Type B pancreatic cell (in vitro differentiated cells): ENCODE measurements around the gene BICDL2. TPM values are rescaled to one million over a fixed set of nuclear protein-coding genes. Genes with fewer than 3 reads are reported as not detected.

Source experiments
- DNase-seq: peaks from one replicate; pipeline ENCODE4 v3.0.0; 2021; ENCODE audit warnings: mixed read lengths; ENCODE audit not compliant: unreplicated experiment; ENCODE audit errors: extremely low spot score
- H3K27ac Mint-ChIP-seq: 2 replicates; pipeline ENCODE4 v1.8.0; 2021; ENCODE audit warnings: mild to moderate bottlenecking, mixed read lengths
- H3K27me3 Mint-ChIP-seq: 2 replicates; pipeline ENCODE4 v1.8.0; 2021; ENCODE audit warnings: mixed read lengths
- H3K36me3 Mint-ChIP-seq: 2 replicates; pipeline ENCODE4 v1.8.0; 2021; ENCODE audit warnings: mixed read lengths
- H3K4me1 Mint-ChIP-seq: one replicate; pipeline ENCODE4 v1.8.0; 2021; ENCODE audit warnings: mixed read lengths; ENCODE audit not compliant: unreplicated experiment
- H3K4me3 Mint-ChIP-seq: 2 replicates; pipeline ENCODE4 v1.8.0; 2021; ENCODE audit warnings: mild to moderate bottlenecking, mixed read lengths
- H3K9me3 Mint-ChIP-seq: 2 replicates; pipeline ENCODE4 v1.8.0; 2021; ENCODE audit warnings: mixed read lengths
- CTCF ChIP-seq: fragments of 200-600 bp; sonication (generic); conservative IDR thresholded peaks from 2 replicates; pipeline ENCODE4 v1.5.0; 2021; ENCODE audit warnings: antibody characterized with exemption, mild to moderate bottlenecking
- total RNA-seq: library from RNA; stranded (reverse); gene quantifications from 2 replicates; pipeline ENCODE4 v1.2.1, GENCODE V29; 2021; ENCODE audit warnings: low replicate concordance

The BICDL2 gene
- total RNA-seq, 1 donor from 2014 or later = 15.2 TPM

GRCh38 chr16:3027489-3027795 lies 9.3 kb downstream of the BICDL2 start:
- Mint-ChIP-seq H3K36me3 (peaks cover 9% of the 10 kb centered on the region), H3K4me3 (no peak overlapping the region), H3K27me3 (peaks cover 15% of the 10 kb centered on the region), H3K4me1 (peaks cover 27% of the 10 kb centered on the region), H3K9me3 (no peaks in the 10 kb centered on the region), H3K27ac (peak overlapping the region; percentile 21)
- no peak for TF ChIP-seq CTCF
- no peak for DNase-seq

- no peak for DNase-seq
- Mint-ChIP-seq H3K9me3 (no peaks in the 10 kb centered on the region), H3K27ac (peak overlapping the region; percentile 8), H3K36me3 (peaks cover 9% of the 10 kb centered on the region), H3K4me1 (peaks cover 30% of the 10 kb centered on the region), H3K27me3 (peaks cover 12% of the 10 kb centered on the region), H3K4me3 (no peak overlapping the region)
- no peak for TF ChIP-seq CTCF
Measured at GRCh38 chr16:3026609-3027488, 9.9 kb downstream of the BICDL2 start.

- no peak for TF ChIP-seq CTCF
- peak overlapping the region; percentile 8 for H3K27ac Mint-ChIP-seq
- H3K27me3 Mint-ChIP-seq = peaks cover 9% of the 10 kb centered on the region
- H3K4me3 Mint-ChIP-seq = peak overlapping the region; percentile 20
- peaks cover 37% of the 10 kb centered on the region for H3K4me1 Mint-ChIP-seq
- no peak for DNase-seq
- no peaks in the 10 kb centered on the region for H3K9me3 Mint-ChIP-seq
- peaks cover 9% of the 10 kb centered on the region for H3K36me3 Mint-ChIP-seq
Measured at GRCh38 chr16:3026003-3026378, 10.8 kb downstream of the BICDL2 start.

GRCh38 chr16:3025032-3026002 lies 11.4 kb downstream of the BICDL2 start:
- Mint-ChIP-seq H3K36me3 (peaks cover 9% of the 10 kb centered on the region), H3K4me1 (peaks cover 37% of the 10 kb centered on the region)

More at GRCh38 chr16:3025032-3026002, 11.4 kb downstream of the BICDL2 start:
- TF ChIP-seq CTCF = no peak
- Mint-ChIP-seq H3K4me3 (peak overlapping the region; percentile 20), H3K9me3 (no peaks in the 10 kb centered on the region), H3K27me3 (peaks cover 9% of the 10 kb centered on the region), H3K27ac (no peak overlapping the region)
- DNase-seq = no peak
